Stomach (tissue), 9 donors: ENCODE measurements around the gene ANTXR2. TPM values are rescaled to one million over a fixed set of nuclear protein-coding genes. Genes with fewer than 3 reads are reported as not detected.

ENCODE experiments used
- DNase-seq, 2 donors: peaks; one replicate each; pipeline versions ENCODE4 v3.0.0 to v3.0.0-alpha.2; 2013 to 2019
- H3K27ac ChIP-seq, 5 donors: fragments of 200-600 bp in 4 of 5; sonication (generic) in 4 of 5; one replicate each; pipeline ENCODE4 v1.5.1; 2013 to 2019; ENCODE audit warnings: mild to moderate bottlenecking in 1 of 5, moderate library complexity in 1 of 5
- H3K27me3 ChIP-seq, 3 donors: fragments of 200-600 bp; sonication (generic); one replicate each; pipeline ENCODE4 v1.5.1; 2017 to 2019; ENCODE audit warnings: mixed run types in 1 of 3
- H3K36me3 ChIP-seq, 4 donors: fragments of 200-600 bp; sonication (generic); 1 replicate in 3 of 4; 2 replicates in 1 of 4; pipeline ENCODE4 v1.5.1; 2016 to 2019
- H3K4me1 ChIP-seq, 4 donors: fragments of 200-600 bp; sonication (generic); one replicate each; pipeline ENCODE4 v1.5.1; 2016 to 2019
- H3K4me3 ChIP-seq, 4 donors: fragments of 200-600 bp; sonication (generic) in 3 of 4; one replicate each; pipeline ENCODE4 v1.5.1; 2016 to 2019; ENCODE audit warnings: mild to moderate bottlenecking in 1 of 4
- H3K9me3 ChIP-seq, 4 donors: fragments of 200-600 bp; sonication (generic); one replicate each; pipeline ENCODE4 v1.5.1; 2016 to 2019
- CTCF ChIP-seq, 7 experiments: fragments of 450-650 bp in 4 of 7; fragments of 200-600 bp in 3 of 7; sonication (generic) in 3 of 7; IDR thresholded peaks; one replicate each; pipeline ENCODE4 v1.5.1; 2016 to 2019; ENCODE audit warnings: antibody characterized with exemption in 7 of 7, control low read depth in 2 of 7, mild to moderate bottlenecking in 1 of 7
- EP300 ChIP-seq: sonication (generic); formaldehyde crosslinking; IDR thresholded peaks from one replicate; pipeline ENCODE4 v1.6.1; 2017; ENCODE audit warnings: antibody characterized with exemption
- POLR2A ChIP-seq, 4 donors: fragments of 450-650 bp; IDR thresholded peaks; one replicate each; pipeline ENCODE4 v1.6.1; 2016; ENCODE audit warnings: antibody characterized with exemption in 4 of 4, control low read depth in 2 of 4, mild to moderate bottlenecking in 1 of 4, moderate library complexity in 1 of 4
- POLR2AphosphoS5 ChIP-seq, 3 donors: sonication (generic); formaldehyde crosslinking; IDR thresholded peaks; one replicate each; pipeline ENCODE4 v1.6.1; 2016; ENCODE audit warnings: antibody characterized with exemption in 3 of 3
- WGBS, 5 donors: extraction: QIAGEN DNeasy Blood & Tissue Kit in 3 of 5; methylation state at CpG; one replicate each; pipeline versions ENCODE4 v1.1.5 to v1.1.7; 2013 to 2018; 5-methylcytosine and 5-hydroxymethylcytosine counted together
- intact Hi-C: fragments of 100-400 bp; cut with DNase I; formaldehyde crosslinking; loops from one replicate; pipeline ENCODE4 v1.15.1; 2023; ENCODE audit warnings: low total_unique reads
- polyA plus RNA-seq, 3 donors: library from polyadenylated mRNA; stranded (reverse); fragments of 200-250 nt; gene quantifications; one replicate each; pipeline ENCODE4 v1.2.3, GENCODE V29; 2013
- total RNA-seq, 5 donors: library from RNA; depleted of rRNA; stranded (reverse); fragments of >200 nt; gene quantifications; one replicate each; pipeline versions ENCODE4 v1.1.0 to v1.2.3, GENCODE V29; 2014 to 2016
- donor health status: healthy with polysubstance abuse.
- donor health status: Bipolar disorder and iron deficiency.
- donor health status: healthy.

Gene ANTXR2
- total and polyA plus RNA-seq, 8 donors: 8.3 to 116 (median 36.1) TPM

- TF ChIP-seq EP300 (no peak), CTCF (IDR thresholded peaks at IDR 0.05) (no peak), POLR2A (IDR thresholded peaks at IDR 0.05) (no peak), POLR2AphosphoS5 (IDR thresholded peaks at IDR 0.05) (no peak)
- intact Hi-C loops: no loop called here
- Histone ChIP-seq H3K9me3 (peaks cover 0 to 21% (median 10%) of the 10 kb centered on the region in 4 donors), H3K27me3 (no peaks in the 10 kb centered on the region), H3K27ac (no peak overlapping the region), H3K36me3 (no peaks in the 10 kb centered on the region), H3K4me3 (no peak overlapping the region), H3K4me1 (no peaks in the 10 kb centered on the region)
- 95 to 100% (median 98%) methylated on average over 1 of the region's 1 CpG for WGBS, 5 donors
- no peak for DNase-seq
These were observed 34.3 kb upstream of the ANTXR2 start for GRCh38 chr4:80107374-80107773.

- no peak for TF ChIP-seq POLR2AphosphoS5 (IDR thresholded peaks at IDR 0.05)
- no peak for TF ChIP-seq POLR2A (IDR thresholded peaks at IDR 0.05)
- TF ChIP-seq EP300: no peak
- DNase-seq: no peak
- intact Hi-C loops: no loop called here
- Histone ChIP-seq H3K27ac (no peak overlapping the region), H3K9me3 (peaks cover 0 to 21% (median 10%) of the 10 kb centered on the region in 4 donors), H3K4me1 (no peaks in the 10 kb centered on the region), H3K36me3 (no peaks in the 10 kb centered on the region), H3K27me3 (no peaks in the 10 kb centered on the region), H3K4me3 (no peak overlapping the region)
- 49 to 86% (median 69%) methylated on average over 1 of the region's 1 CpG for WGBS, 5 donors
These were observed 31.9 kb upstream of the ANTXR2 start for GRCh38 chr4:80104927-80105326.

- no peaks in the 10 kb centered on the region for H3K27me3 ChIP-seq
- no peak overlapping the region for H3K27ac ChIP-seq
- H3K36me3 ChIP-seq: no peaks in the 10 kb centered on the region
- peaks cover 0 to 21% (median 10%) of the 10 kb centered on the region in 4 donors for H3K9me3 ChIP-seq
- no peak overlapping the region for H3K4me3 ChIP-seq
- TF ChIP-seq CTCF (IDR thresholded peaks at IDR 0.05): no peak
- no peak for TF ChIP-seq EP300
- no peak for TF ChIP-seq POLR2AphosphoS5 (IDR thresholded peaks at IDR 0.05)
- no peak for TF ChIP-seq POLR2A (IDR thresholded peaks at IDR 0.05)
- DNase-seq: no peak
- no peaks in the 10 kb centered on the region for H3K4me1 ChIP-seq
- 41 to 64% (median 60%) methylated on average over 2 of the region's 2 CpGs for WGBS, 5 donors
- intact Hi-C loops: no loop called here
These were observed 30.6 kb upstream of the ANTXR2 start for GRCh38 chr4:80103629-80104028.

- DNase-seq: no peak
- Histone ChIP-seq H3K36me3 (no peaks in the 10 kb centered on the region), H3K9me3 (peaks cover 0 to 5% (median 2%) of the 10 kb centered on the region in 4 donors), H3K27ac (no peak overlapping the region), H3K4me1 (peaks cover 0 to 6% (median 0%) of the 10 kb centered on the region in 4 donors), H3K27me3 (no peaks in the 10 kb centered on the region), H3K4me3 (no peak overlapping the region)
- intact Hi-C loops: no loop called here
- TF ChIP-seq POLR2A (IDR thresholded peaks at IDR 0.05) (no peak), CTCF (IDR thresholded peaks at IDR 0.05) (no peak), POLR2AphosphoS5 (IDR thresholded peaks at IDR 0.05) (no peak), EP300 (no peak)
These were observed 28.7 kb upstream of the ANTXR2 start for GRCh38 chr4:80101792-80102116.

GRCh38 chr4:80101071-80101791 lies 28.2 kb upstream of the ANTXR2 start:
- H3K9me3 ChIP-seq: no peaks in the 10 kb centered on the region
- H3K4me3 ChIP-seq: no peak overlapping the region
- DNase-seq: no peak
- 79 to 88% (median 84%) methylated on average over 5 of the region's 5 CpGs for WGBS, 5 donors
- H3K27ac ChIP-seq: no peak overlapping the region
- peaks cover 0 to 6% (median 0%) of the 10 kb centered on the region in 4 donors for H3K4me1 ChIP-seq
- H3K27me3 ChIP-seq: no peaks in the 10 kb centered on the region
- TF ChIP-seq POLR2AphosphoS5 (IDR thresholded peaks at IDR 0.05) (no peak), EP300 (no peak), POLR2A (IDR thresholded peaks at IDR 0.05) (no peak), CTCF (IDR thresholded peaks at IDR 0.05) (no peak)
- intact Hi-C loops: no loop called here
- no peaks in the 10 kb centered on the region for H3K36me3 ChIP-seq
